Femur (tissue), 1 donor: ENCODE data around the gene ADD3.
"Not testable (repeated sequence)": the region's sequence is repeated elsewhere in the genome, so short reads cannot be mapped to it uniquely, and the experiment has no call there.

ENCODE experiments used
- DNase-seq: peaks from one replicate; pipeline ENCODE4 v3.0.0-alpha.2; 2017

Gene ADD3

DNA sequence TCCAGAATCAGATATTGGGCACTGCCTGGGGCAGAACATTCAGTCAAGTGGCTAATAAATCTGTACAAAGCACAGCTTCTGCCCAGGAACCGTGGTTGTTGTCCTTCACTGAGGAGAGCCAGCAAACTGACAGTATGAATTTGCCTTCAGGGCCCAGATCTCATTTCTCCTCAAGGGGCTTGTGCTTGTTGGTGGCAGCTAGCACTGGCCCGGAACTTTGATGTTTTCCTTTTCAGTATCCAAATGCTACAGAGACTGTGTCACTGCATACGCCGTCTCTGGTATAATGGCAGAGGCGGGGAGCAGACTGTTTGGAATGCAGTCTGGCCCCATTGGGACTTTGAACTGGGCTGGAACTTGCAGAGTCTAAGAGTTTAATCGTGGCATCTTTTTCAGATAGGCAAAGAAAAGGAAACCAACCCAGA is 30.4 kb upstream of the ADD3 start:
- no peak for DNase-seq

GRCh38 chr10:109978481-109978880 is 29.3 kb upstream of the ADD3 start:
- DNase-seq: no peak

GRCh38 chr10:109979215-109979614 is 28.6 kb upstream of the ADD3 start:
- no peak for DNase-seq

GRCh38 chr10:109981650-109982049 is 26.1 kb upstream of the ADD3 start:
- no peak for DNase-seq

GRCh38 chr10:109982123-109982522 is 25.7 kb upstream of the ADD3 start:
- no peak for DNase-seq

- DNase-seq: no peak
Measured at GRCh38 chr10:109982812-109983211, 25.0 kb upstream of the ADD3 start.

- DNase-seq: no peak
Measured at GRCh38 chr10:109984013-109984412, 23.8 kb upstream of the ADD3 start.

GRCh38 chr10:109985768-109986167 is 22.0 kb upstream of the ADD3 start:
- DNase-seq: not testable (repeated sequence)

GRCh38 chr10:109987452-109988211 is 20.2 kb upstream of the ADD3 start:
- DNase-seq: no peak

DNA sequence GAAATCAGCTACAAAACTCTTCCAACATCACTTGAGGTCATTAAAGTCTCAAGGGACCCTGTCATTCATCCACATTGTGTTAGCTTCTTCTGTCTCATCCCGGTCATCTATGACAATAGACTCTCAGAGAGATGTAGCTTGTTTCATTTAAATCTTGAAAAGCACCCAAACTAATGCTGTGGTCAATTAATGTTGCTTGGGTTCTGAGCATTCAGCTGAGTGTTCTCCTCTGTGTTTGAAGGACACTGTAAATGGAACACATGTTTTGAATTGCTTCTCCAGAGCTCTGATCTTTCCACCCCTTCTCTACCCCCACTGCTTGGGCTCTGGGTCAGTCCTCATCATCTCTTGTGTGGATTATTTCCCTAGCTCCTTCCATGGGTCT is 19.6 kb upstream of the ADD3 start:
- no peak for DNase-seq

DNA sequence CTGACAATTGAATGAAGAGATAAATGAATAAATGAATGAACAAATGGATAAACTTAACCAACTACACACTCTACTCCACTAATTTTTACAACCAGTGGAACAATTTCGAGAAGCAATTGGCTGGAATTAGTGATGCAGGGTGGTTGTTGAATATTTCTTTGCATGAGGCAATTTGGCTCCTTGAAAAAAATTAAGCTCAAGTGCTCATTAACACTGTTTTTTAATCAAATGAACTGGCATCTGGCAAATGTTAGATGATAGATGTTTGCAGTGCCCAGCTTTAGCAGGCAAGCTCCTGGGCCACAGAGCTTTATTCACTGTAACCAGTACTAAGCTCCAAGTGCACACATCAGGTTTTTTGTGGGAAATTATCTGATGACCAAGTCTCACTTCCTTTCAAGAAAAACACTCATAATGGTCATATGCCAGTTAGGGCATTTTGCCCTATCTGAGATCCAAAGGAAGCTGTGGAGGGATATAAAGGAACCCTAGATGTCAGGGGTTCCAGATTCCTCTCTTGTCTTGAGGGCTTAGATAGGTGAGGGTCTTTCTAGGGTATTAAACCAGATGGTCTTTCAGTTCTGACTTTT is 16.4 kb upstream of the ADD3 start:
- no peak for DNase-seq

GRCh38 chr10:109992485-109992884 is 15.3 kb upstream of the ADD3 start:
- DNase-seq: no peak

- no peak for DNase-seq
Measured at GRCh38 chr10:109993551-109994330, 14.0 kb upstream of the ADD3 start.

GRCh38 chr10:109994711-109995577 is 12.8 kb upstream of the ADD3 start:
- DNase-seq: no peak

- DNase-seq: no peak
Measured at GRCh38 chr10:109995595-109995994, 12.2 kb upstream of the ADD3 start.

DNA sequence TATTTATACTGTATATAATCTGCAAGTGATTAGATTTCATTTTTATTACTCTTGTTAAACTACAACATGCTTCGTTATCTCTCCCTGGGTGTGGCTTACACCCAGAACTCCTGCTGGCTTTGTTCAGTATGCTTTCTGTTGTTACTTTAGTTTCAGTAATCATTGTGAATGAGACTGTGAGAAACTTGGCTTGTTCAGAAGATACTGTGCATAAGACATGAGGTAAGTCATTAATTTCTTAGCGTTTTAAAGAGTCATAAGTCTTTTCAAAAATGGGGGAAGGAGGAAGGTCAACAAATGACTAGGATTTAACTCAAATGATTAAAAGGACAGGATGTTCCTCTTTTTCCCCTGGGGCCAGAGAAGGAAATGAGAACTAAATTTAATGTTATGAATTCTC is 11.6 kb upstream of the ADD3 start:
- DNase-seq: no peak

DNA sequence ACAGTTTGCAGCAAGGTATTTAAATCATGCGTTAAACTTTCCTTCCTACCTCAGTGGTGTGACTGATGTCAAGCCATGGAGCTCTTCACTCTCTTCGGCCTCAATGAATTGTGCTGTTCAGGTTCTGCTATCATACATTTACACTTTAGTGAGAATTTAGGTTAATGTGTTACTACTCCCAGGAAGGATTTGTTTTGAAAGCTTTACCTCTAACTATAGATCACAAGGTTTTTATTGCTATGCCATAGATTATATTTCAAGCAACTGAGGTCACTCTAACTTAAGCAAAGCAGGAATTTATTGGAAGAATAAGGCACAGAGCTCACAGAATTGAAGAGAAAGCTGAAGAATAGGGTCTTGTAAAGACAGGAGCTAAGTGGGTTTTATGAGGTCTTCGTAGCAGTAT is 11.0 kb upstream of the ADD3 start:
- no peak for DNase-seq

GRCh38 chr10:109997233-109997632 is 10.6 kb upstream of the ADD3 start:
- no peak for DNase-seq

DNA sequence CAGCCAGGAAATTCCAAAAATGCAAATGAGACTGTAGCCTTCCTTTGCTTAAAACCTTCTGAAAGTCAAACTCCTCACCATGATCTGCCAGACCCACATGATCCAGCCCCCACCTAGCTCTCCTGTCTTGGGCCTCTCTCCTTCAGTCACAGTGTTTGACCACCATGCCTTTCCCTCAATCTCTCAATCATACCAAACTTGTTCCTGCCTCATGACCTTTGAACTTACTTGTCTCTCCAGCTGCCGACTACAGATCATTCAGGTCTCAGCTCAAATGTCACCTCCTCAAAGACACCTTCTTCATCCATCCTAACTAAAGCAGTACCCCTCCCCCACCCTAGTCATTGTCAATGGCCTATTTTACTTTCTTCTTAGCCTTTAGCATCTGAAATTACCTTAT is 9.3 kb upstream of the ADD3 start:
- DNase-seq: no peak

GRCh38 chr10:110002801-110003523 is 4.8 kb upstream of the ADD3 start:
- DNase-seq: no peak

DNA sequence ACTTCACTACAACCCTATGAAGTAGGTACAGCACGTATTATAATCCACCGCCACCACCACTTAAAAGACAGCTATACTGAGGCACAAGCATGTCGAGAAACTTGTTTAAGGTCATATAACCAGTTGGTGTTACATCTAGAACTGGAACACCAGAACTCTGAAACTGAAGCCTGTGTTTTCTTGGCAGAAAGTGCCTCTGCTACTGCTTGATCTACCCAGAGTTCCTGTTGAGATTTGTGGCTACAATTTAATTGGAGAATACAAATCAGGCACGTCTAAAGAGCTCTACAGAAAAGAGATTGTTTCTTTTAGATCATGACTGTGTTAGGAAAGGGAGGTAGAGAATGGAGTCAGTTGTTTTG is 4.3 kb upstream of the ADD3 start:
- DNase-seq: no peak

DNA sequence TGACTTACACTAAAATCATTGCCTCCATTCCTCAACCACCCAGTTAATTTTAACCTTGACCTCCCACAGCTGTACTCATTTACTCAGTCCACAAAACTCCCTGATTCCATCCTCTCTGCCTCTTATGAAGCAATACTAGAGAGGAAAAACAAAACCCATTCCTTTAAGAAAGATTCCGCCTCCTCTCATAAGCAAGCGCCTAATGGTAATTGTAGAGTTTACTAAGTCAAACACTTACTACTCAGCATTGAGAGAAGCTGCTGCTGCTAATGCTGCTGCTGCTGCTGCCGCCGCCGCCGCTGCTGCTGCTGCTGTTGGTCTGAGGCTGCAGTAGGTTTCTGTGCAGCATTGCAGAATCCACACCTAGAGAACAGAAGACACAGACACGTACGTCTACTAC is 2.1 kb upstream of the ADD3 start:
- peak; percentile 58 for DNase-seq
